HEK293 (cell line): ENCODE results near the gene NPIPA7.
"Not testable (repeated sequence)": the region's sequence is repeated elsewhere in the genome, so short reads cannot be mapped to it uniquely, and the experiment has no call there.

Source experiments
- AEBP2 ChIP-seq: fragments of 450-650 bp; formaldehyde crosslinking; IDR thresholded peaks from 2 replicates; pipeline ENCODE4 v1.5.1; 2016; ENCODE audit warnings: missing biosample characterization, missing genetic modification characterization, borderline replicate concordance
- ATF2 ChIP-seq: fragments of 450-650 bp; formaldehyde crosslinking; IDR thresholded peaks from 2 replicates; pipeline ENCODE4 v1.5.1; 2016; ENCODE audit warnings: missing biosample characterization, missing genetic modification characterization, low read depth
- CTCF ChIP-seq: fragments of 450-650 bp; formaldehyde crosslinking; IDR thresholded peaks from 2 replicates; pipeline ENCODE4 v1.5.1; 2016; ENCODE audit warnings: missing biosample characterization, missing genetic modification characterization
- TCF7L2 ChIP-seq: IDR thresholded peaks from 2 replicates; pipeline ENCODE4 v1.6.1; 2011; ENCODE audit warnings: low read depth, mild to moderate bottlenecking, inconsistent platforms, low read length, moderate library complexity, borderline replicate concordance
- YY1 ChIP-seq: fragments of 450-650 bp; formaldehyde crosslinking; IDR thresholded peaks from 2 replicates; pipeline ENCODE4 v1.5.1; 2018; ENCODE audit warnings: missing biosample characterization, missing genetic modification characterization
- ZBTB21 ChIP-seq: fragments of 450-650 bp; formaldehyde crosslinking; IDR thresholded peaks from 2 replicates; pipeline ENCODE4 v1.5.1; 2017; ENCODE audit warnings: missing biosample characterization, missing genetic modification characterization
- ZNF169 ChIP-seq: fragments of 450-650 bp; formaldehyde crosslinking; IDR thresholded peaks from 2 replicates; pipeline ENCODE4 v1.5.1; 2016; ENCODE audit warnings: missing biosample characterization, missing genetic modification characterization
- ZNF18 ChIP-seq: fragments of 450-650 bp; formaldehyde crosslinking; IDR thresholded peaks from 2 replicates; pipeline ENCODE4 v1.5.1; 2016; ENCODE audit warnings: missing biosample characterization, missing genetic modification characterization
- ZNF335 ChIP-seq: fragments of 450-650 bp; formaldehyde crosslinking; conservative IDR thresholded peaks from 2 replicates; pipeline ENCODE4 v1.5.1; 2016; ENCODE audit warnings: missing biosample characterization, missing genetic modification characterization
- ZNF416 ChIP-seq: fragments of 450-650 bp; formaldehyde crosslinking; IDR thresholded peaks from 2 replicates; pipeline ENCODE4 v1.5.1; 2016; ENCODE audit warnings: missing biosample characterization, missing genetic modification characterization
- ZNF658 ChIP-seq: fragments of 450-650 bp; formaldehyde crosslinking; IDR thresholded peaks from 2 replicates; pipeline ENCODE4; 2016; ENCODE audit warnings: missing biosample characterization, missing genetic modification characterization
- ZNF670 ChIP-seq: fragments of 450-650 bp; formaldehyde crosslinking; IDR thresholded peaks from 2 replicates; pipeline ENCODE4 v1.5.1; 2016; ENCODE audit warnings: missing biosample characterization, missing genetic modification characterization, low read depth
- ZNF768 ChIP-seq: fragments of 450-650 bp; formaldehyde crosslinking; IDR thresholded peaks from 2 replicates; pipeline ENCODE4 v1.5.1; 2018; ENCODE audit warnings: missing biosample characterization, mild to moderate bottlenecking, missing genetic modification characterization
- ZSCAN30 ChIP-seq: fragments of 450-650 bp; IDR thresholded peaks from 2 replicates; pipeline ENCODE4 v1.5.1; 2018; ENCODE audit warnings: missing biosample characterization, mild to moderate bottlenecking, missing genetic modification characterization, moderate library complexity

- not testable (repeated sequence) for TF ChIP-seq ZNF18 (tag by site-specific recombination); ZNF335 (tag by site-specific recombination); ATF2 (tag by site-specific recombination); ZNF670 (tag by site-specific recombination); ZBTB21; CTCF (tag by site-specific recombination); TCF7L2; ZNF169 (tag by site-specific recombination); ZNF416 (tag by site-specific recombination); ZNF768 (tag by site-specific recombination); ZSCAN30 (tag by site-specific recombination); AEBP2; ZNF658 (tag by site-specific recombination); YY1
Measured at GRCh38 chr16:16402333-16402732, 23.4 kb downstream of the NPIPA7 start.
